Stimulated activated CD4-positive, alpha-beta T cell treated with anti-CD3 and anti-CD28 coated beads, Interleukin-4, amount 100 ng/mL, for 24 hours (primary cell): ENCODE measurements around the gene VTI1A.

Source experiments
- DNase-seq: peaks from one replicate; pipeline ENCODE4 v3.0.0-alpha.2; 2020

The VTI1A gene

GRCh38 chr10:112644265-112644645 lies 197.2 kb downstream of the VTI1A start:
- DNase-seq = no peak

- no peak for DNase-seq
Observed at GRCh38 chr10:112649006-112649821, 202.2 kb downstream of the VTI1A start.

GRCh38 chr10:112649822-112650152 lies 202.8 kb downstream of the VTI1A start:
- no peak for DNase-seq

- no peak for DNase-seq
Observed at GRCh38 chr10:112650588-112651030, 203.6 kb downstream of the VTI1A start.

GRCh38 chr10:112653215-112653614 lies 206.2 kb downstream of the VTI1A start:
- no peak for DNase-seq

- DNase-seq = no peak
Observed at GRCh38 chr10:112653851-112654250, 206.8 kb downstream of the VTI1A start.

GRCh38 chr10:112654794-112655193 lies 207.8 kb downstream of the VTI1A start:
- no peak for DNase-seq

- no peak for DNase-seq
Observed at GRCh38 chr10:112655722-112656121, 208.7 kb downstream of the VTI1A start.

GRCh38 chr10:112658465-112658864 lies 211.4 kb downstream of the VTI1A start:
- no peak for DNase-seq

- no peak for DNase-seq
Observed at GRCh38 chr10:112658900-112659638, 212.1 kb downstream of the VTI1A start.

- no peak for DNase-seq
Observed at GRCh38 chr10:112663234-112664125, 216.5 kb downstream of the VTI1A start.

GRCh38 chr10:112666094-112666493 lies 219.1 kb downstream of the VTI1A start:
- no peak for DNase-seq

GRCh38 chr10:112669989-112670388 lies 223.0 kb downstream of the VTI1A start:
- no peak for DNase-seq

GRCh38 chr10:112671743-112672142 lies 224.7 kb downstream of the VTI1A start:
- DNase-seq = no peak

- no peak for DNase-seq
Observed at GRCh38 chr10:112672706-112673105, 225.7 kb downstream of the VTI1A start.

- no peak for DNase-seq
Observed at GRCh38 chr10:112675560-112676083, 228.6 kb downstream of the VTI1A start.

GRCh38 chr10:112677689-112678088 lies 230.7 kb downstream of the VTI1A start:
- no peak for DNase-seq

GRCh38 chr10:112678581-112678980 lies 231.6 kb downstream of the VTI1A start:
- DNase-seq = no peak

- no peak for DNase-seq
Observed at GRCh38 chr10:112678987-112679386, 232.0 kb downstream of the VTI1A start.

- DNase-seq = no peak
Observed at GRCh38 chr10:112679392-112679791, 232.4 kb downstream of the VTI1A start.

- DNase-seq = no peak
Observed at GRCh38 chr10:112680586-112680985, 233.6 kb downstream of the VTI1A start.

GRCh38 chr10:112687647-112688046 lies 240.6 kb downstream of the VTI1A start:
- no peak for DNase-seq
